Measurements from ENCODE around the gene MTX3.

GRCh38 chr5:79947567-79947966 is 43.5 kb downstream of the MTX3 start:
- TF ChIP-seq CTCF (IDR thresholded peaks at IDR 0.05; ENCODE audit: extremely low read depth in 1 of 2, insufficient read depth in 1 of 2, low read depth in 1 of 2, low read length in 2 of 2) = no peak
- no peak for TF ChIP-seq POLR2A (IDR thresholded peaks at IDR 0.05; ENCODE audit: low read depth, low read length)
- TF ChIP-seq JUN (IDR thresholded peaks at IDR 0.05; ENCODE audit: borderline replicate concordance, insufficient read depth, insufficient read length, low read depth) = no peak
- TF ChIP-seq POLR2AphosphoS5 (IDR thresholded peaks at IDR 0.05; ENCODE audit: insufficient read depth, low read depth, low read length) = no peak
- no peak for TF ChIP-seq MAX (IDR thresholded peaks at IDR 0.05; ENCODE audit: insufficient read depth, insufficient read length)
- TF ChIP-seq EZH2 (IDR thresholded peaks at IDR 0.05; ENCODE audit: borderline replicate concordance, low read depth, low read length, severe bottlenecking) = no peak
